Measurements from ENCODE around the gene SPATS1.

The SPATS1 gene, protein sequence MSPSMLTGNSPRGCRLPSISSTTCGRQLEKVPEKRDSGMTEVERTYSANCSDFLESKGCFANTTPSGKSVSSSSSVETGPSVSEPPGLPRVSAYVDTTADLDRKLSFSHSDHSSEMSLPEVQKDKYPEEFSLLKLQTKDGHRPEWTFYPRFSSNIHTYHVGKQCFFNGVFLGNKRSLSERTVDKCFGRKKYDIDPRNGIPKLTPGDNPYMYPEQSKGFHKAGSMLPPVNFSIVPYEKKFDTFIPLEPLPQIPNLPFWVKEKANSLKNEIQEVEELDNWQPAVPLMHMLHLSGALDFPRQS

DNA sequence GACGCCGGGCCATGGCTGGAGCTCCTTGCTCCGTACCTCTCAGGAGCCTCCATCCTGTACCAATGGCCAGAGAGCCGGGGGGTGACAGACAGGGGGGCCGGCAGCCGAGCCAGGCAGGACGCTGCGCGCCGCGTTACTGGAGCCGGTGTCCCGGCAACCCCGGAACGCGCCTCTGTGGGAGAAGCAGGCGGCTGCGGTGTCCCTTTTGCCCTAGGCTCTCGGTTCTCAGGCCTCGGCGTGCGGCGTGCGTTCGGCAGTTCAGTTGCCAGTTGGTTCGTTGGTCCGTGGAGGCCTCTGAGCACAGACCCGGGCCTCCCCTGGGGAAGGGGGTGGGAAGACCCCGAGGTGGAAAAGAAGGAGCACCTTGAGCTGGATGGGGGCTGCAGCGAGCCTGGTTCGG is at the start of gene SPATS1:
Gene SPATS1, plus strand, starts transcription at position 162 of the 400 bp plus-strand sequence. CDS start 446 bp downstream, outside the sequence.
- TF ChIP-seq, protein P1, sequence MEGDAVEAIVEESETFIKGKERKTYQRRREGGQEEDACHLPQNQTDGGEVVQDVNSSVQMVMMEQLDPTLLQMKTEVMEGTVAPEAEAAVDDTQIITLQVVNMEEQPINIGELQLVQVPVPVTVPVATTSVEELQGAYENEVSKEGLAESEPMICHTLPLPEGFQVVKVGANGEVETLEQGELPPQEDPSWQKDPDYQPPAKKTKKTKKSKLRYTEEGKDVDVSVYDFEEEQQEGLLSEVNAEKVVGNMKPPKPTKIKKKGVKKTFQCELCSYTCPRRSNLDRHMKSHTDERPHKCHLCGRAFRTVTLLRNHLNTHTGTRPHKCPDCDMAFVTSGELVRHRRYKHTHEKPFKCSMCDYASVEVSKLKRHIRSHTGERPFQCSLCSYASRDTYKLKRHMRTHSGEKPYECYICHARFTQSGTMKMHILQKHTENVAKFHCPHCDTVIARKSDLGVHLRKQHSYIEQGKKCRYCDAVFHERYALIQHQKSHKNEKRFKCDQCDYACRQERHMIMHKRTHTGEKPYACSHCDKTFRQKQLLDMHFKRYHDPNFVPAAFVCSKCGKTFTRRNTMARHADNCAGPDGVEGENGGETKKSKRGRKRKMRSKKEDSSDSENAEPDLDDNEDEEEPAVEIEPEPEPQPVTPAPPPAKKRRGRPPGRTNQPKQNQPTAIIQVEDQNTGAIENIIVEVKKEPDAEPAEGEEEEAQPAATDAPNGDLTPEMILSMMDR (IDR thresholded peaks at IDR 0.05; ENCODE audit: low read depth, low read length): no peak
- no peak for DNase-seq (ENCODE audit: low read depth, low spot score)
- in situ Hi-C loops (cut with HindIII; ENCODE audit: low sequenced_read_pairs): no loop called here
- H3K4me3 ChIP-seq (ENCODE audit: low read depth, low read length): no peak within 1 kb of the TSS

DNA sequence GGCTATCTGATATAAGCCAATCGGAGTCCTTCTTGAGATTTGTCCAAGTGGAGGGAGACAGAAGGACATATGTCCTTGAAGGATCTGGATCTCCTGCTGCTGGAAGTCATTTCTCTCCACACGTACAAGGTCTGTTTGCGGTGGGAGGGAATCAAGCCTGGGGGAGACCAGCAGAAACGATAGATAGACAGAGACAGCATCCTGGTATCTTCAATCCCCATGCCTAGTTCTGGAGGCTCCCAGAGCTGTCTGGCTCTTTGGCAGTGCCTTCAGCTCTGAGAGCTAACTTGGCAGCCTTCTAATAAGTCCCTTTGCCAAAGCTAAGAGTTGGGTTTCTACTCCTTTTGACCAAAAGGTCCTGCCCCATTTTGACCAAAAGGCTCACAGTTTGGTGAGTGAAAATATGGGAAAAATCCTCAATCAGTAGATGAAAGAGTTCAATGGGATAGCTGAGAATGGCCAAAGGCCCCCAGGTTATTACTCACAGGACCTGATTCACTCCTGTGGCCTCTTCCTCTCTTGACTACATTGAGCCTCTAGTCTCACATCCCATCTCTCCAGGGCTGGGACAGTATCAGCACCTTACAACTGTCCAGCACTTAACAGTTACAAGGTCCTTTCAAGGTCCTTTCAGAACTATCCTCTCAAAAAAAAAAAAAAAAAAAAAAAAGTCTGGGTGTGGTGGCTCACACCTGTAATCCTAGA is 49.6 kb upstream of the SPATS1 start:
- DNase-seq (ENCODE audit: low read depth, low spot score): no peak
- H3K4me3 ChIP-seq (ENCODE audit: low read depth, low read length): no peak overlapping the region
- TF ChIP-seq, protein P1 (IDR thresholded peaks at IDR 0.05; ENCODE audit: low read depth, low read length): no peak
- in situ Hi-C loops (cut with HindIII; ENCODE audit: low sequenced_read_pairs): no loop called here

DNA sequence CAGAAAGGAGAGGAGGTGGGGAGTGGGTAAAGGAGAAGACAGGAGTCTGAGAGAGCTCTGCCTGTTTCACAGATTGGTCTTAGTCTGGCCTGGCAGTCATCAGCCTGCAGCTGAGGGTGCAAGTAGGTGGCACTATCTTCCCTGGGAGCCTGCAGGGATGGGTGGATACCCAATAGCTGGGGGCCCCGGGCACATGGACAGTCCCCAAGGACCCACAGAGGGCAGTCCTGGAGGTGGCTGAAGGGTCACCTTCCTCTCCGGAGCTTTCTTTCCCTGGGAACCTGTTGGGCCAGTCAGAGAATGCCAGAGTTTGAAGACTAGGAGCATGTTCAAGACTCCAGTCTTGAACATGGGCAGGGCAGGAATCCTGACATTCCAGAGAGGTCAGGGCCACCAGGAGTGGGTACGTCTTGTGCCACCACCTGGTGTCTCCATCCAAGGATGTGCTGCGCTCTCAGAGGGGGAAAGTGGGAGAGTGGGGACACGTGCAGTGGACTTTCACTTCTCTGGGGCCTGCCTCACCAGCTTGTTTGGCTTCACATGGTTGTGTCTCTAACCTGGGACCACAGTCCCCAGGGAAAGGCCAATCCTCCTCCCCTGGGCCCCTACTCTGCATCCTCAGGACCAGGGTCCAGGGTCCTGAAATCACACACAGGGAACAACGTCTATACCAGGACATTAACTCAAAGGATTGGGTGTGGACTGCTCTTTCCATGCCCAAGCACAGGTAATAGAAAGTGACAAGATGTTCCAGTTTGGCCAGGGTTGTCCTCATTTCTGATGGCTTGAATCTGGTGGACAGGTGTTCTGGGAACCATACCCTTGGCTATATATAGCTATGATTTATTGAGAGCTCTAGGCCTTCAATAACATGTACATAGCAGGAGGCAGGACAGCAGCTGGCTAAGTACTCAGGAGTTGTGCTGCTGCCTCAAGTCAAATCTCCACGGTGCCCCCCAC is 47.3 kb upstream of the SPATS1 start:
- DNase-seq (ENCODE audit: low read depth, low spot score): no peak
- TF ChIP-seq, protein P1 (IDR thresholded peaks at IDR 0.05; ENCODE audit: low read depth, low read length): no peak
- in situ Hi-C loops (cut with HindIII; ENCODE audit: low sequenced_read_pairs): no loop called here
- no peak overlapping the region for H3K4me3 ChIP-seq (ENCODE audit: low read depth, low read length)

DNA sequence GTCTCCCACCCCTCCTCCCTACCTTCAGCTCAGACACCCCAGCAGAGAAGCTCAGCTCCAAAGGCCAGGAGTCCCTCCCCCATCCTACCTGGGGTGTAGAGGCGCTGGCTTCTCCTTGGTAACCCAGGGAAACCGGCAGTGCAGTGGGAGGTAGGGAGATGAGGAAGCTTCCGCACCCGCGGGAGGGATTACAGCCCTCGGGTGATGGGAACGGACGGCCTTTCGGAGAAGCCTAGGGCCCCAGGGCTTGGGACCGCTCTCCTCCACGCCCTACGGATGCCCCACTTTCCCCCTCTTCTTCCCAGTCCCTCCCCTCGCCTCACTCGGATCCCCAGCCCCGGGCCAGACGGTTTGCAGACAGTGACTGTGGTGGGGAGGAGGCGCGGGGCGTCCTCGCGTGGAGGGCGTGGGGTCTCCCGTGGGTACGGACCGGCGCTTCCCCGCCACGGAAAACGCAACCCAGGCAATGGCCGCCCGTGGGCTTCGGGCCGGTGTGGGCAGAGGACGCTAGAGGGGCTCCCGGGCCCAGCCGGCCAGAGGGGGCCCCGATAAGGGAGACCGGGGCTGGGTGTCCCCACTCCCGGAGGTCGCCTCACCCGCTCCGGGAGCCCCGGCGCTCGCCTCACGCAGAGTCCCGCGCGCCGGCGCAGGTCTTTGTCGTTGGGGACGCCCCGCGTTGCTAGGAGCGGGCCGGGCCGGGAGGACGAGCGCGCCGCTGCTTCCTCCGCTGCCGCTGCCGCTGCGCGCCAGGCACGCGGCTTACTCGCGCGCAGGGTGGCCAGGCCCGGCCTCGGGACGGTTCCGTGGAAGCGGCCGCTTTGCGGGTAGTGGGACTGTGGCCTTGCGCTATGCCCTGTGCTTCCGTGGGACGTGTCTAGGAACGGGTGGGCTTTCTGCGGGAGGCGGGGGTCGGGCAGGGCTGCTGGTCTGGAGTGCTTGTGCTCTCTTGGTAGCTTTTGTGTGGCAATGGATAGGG is 45.1 kb upstream of the SPATS1 start:
- TF ChIP-seq, protein P1 (IDR thresholded peaks at IDR 0.05; ENCODE audit: low read depth, low read length): no peak
- peak; percentile 12 for DNase-seq (ENCODE audit: low read depth, low spot score)
- peak overlapping the region; percentile 27 for H3K4me3 ChIP-seq (ENCODE audit: low read depth, low read length)
- in situ Hi-C loops (cut with HindIII; ENCODE audit: low sequenced_read_pairs): no loop called here

DNA sequence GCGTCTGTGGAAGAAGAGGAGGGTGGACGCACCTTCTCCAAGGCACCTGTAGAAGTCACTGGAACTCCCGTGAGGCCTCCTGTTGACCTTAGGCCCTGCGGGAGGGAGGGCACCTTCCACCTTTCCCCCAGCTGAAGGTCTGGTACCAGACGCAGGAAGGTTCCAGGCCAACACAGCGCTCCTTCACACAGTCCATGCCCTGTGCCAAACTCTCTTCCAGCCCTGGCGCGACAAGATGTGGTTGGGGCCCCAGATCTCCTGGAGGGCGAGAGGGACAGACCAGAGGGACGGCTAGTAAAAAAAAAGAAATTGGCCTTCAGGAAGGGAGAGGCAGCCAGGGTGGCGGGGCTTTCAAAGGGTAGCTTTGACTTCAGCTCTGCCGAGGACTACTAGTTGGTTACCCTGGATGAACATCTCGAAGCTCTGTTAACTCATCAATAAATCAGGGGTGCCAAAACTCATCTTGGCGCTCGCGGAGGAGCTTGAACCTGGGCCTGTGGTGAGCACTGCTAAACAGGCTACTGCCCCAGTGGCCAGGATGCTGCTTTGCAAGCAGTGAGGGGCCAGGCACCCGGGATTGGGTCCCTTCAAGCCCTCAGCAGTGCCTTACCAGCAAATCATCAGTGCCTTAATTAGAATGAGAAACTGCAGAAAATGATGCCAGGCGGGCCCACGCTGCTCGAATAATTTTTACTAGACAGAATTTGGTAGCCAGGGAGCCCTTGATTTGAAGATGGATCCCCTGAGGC is 44.2 kb upstream of the SPATS1 start:
- in situ Hi-C loops (cut with HindIII; ENCODE audit: low sequenced_read_pairs): no loop called here
- TF ChIP-seq, protein P1 (IDR thresholded peaks at IDR 0.05; ENCODE audit: low read depth, low read length): no peak
- DNase-seq (ENCODE audit: low read depth, low spot score): no peak
- no peak overlapping the region for H3K4me3 ChIP-seq (ENCODE audit: low read depth, low read length)
